ENCODE data around the gene SUPT3H.

The SUPT3H gene

GRCh38 chr6:45256697-45257695 is 120.7 kb downstream of the SUPT3H start:
- DNase-seq (ENCODE audit: low read depth, low spot score), result no peak

GRCh38 chr6:45255434-45255833 is 122.3 kb downstream of the SUPT3H start:
- DNase-seq (ENCODE audit: low read depth, low spot score), result no peak

GRCh38 chr6:45254253-45254652 is 123.5 kb downstream of the SUPT3H start:
- no peak for DNase-seq (ENCODE audit: low read depth, low spot score)

GRCh38 chr6:45253453-45253852 is 124.3 kb downstream of the SUPT3H start:
- DNase-seq (ENCODE audit: low read depth, low spot score), result no peak

- DNase-seq (ENCODE audit: low read depth, low spot score), result no peak
These were observed 146.1 kb downstream of the SUPT3H start for GRCh38 chr6:45231660-45232059.

GRCh38 chr6:45229416-45229815 is 148.3 kb downstream of the SUPT3H start:
- no peak for DNase-seq (ENCODE audit: low read depth, low spot score)

- DNase-seq (ENCODE audit: low read depth, low spot score), result no peak
These were observed 151.7 kb downstream of the SUPT3H start for GRCh38 chr6:45226081-45226480.

GRCh38 chr6:45222380-45222779 is 155.4 kb downstream of the SUPT3H start:
- DNase-seq (ENCODE audit: low read depth, low spot score), result no peak

- DNase-seq (ENCODE audit: low read depth, low spot score), result no peak
These were observed 162.0 kb downstream of the SUPT3H start for GRCh38 chr6:45215759-45216158.

- no peak for DNase-seq (ENCODE audit: low read depth, low spot score)
These were observed 164.8 kb downstream of the SUPT3H start for GRCh38 chr6:45212976-45213375.

GRCh38 chr6:45209762-45210161 is 168.0 kb downstream of the SUPT3H start:
- DNase-seq (ENCODE audit: low read depth, low spot score), result no peak

GRCh38 chr6:45206793-45207492 is 170.8 kb downstream of the SUPT3H start:
- DNase-seq (ENCODE audit: low read depth, low spot score), result no peak

GRCh38 chr6:45201484-45201883 is 176.2 kb downstream of the SUPT3H start:
- no peak for DNase-seq (ENCODE audit: low read depth, low spot score)

- no peak for DNase-seq (ENCODE audit: low read depth, low spot score)
These were observed 177.2 kb downstream of the SUPT3H start for GRCh38 chr6:45200510-45200909.

- no peak for DNase-seq (ENCODE audit: low read depth, low spot score)
These were observed 178.2 kb downstream of the SUPT3H start for GRCh38 chr6:45199554-45199953.

GRCh38 chr6:45196121-45196520 is 181.6 kb downstream of the SUPT3H start:
- DNase-seq (ENCODE audit: low read depth, low spot score), result no peak

- no peak for DNase-seq (ENCODE audit: low read depth, low spot score)
These were observed 182.6 kb downstream of the SUPT3H start for GRCh38 chr6:45195137-45195536.

GRCh38 chr6:45192556-45192955 is 185.2 kb downstream of the SUPT3H start:
- no peak for DNase-seq (ENCODE audit: low read depth, low spot score)

- no peak for DNase-seq (ENCODE audit: low read depth, low spot score)
These were observed 186.3 kb downstream of the SUPT3H start for GRCh38 chr6:45191414-45191813.

GRCh38 chr6:45187836-45188235 is 189.9 kb downstream of the SUPT3H start:
- DNase-seq (ENCODE audit: low read depth, low spot score), result no peak

GRCh38 chr6:45185403-45186251 is 192.1 kb downstream of the SUPT3H start:
- no peak for DNase-seq (ENCODE audit: low read depth, low spot score)

- no peak for DNase-seq (ENCODE audit: low read depth, low spot score)
These were observed 192.8 kb downstream of the SUPT3H start for GRCh38 chr6:45184937-45185336.

All from activated CD4-positive, CD25-positive, alpha-beta regulatory T cell treated with anti-CD3 and anti-CD28 coated beads, Interleukin-2, amount 50 U/mL, for 16 hours (primary cell).